Motor neuron (in vitro differentiated cells): ENCODE data around the gene ATP8A2. TPM values are rescaled to one million over a fixed set of nuclear protein-coding genes. Genes with fewer than 3 reads are reported as not detected.
A peak's percentile ranks its signal among the peaks of the same experiment; 100 is the strongest.

Experiments used
- ATAC-seq, 8 experiments: fragments of 200-7000 bp; cut with Tn5 transposase; replicated peaks in 6 of 8; 2 replicates each; pipeline ENCODE4 v1.8.0; 2021; ENCODE audit warnings: mild to moderate bottlenecking in 8 of 8, moderate library complexity in 8 of 8
- H3K27ac ChIP-seq, 2 donors: fragments of 250-450 bp; sonication (Bioruptor Pico); 2 replicates each; pipeline ENCODE4 v1.9.0; 2021; ENCODE audit warnings: antibody characterized with exemption in 2 of 2, mild to moderate bottlenecking in 2 of 2, moderate library complexity in 1 of 2
- H3K4me1 ChIP-seq, 2 donors: fragments of 250-450 bp; sonication (Bioruptor Pico); replicated peaks in 1 of 2; 2 replicates each; pipeline ENCODE4 v1.6.1; 2021; ENCODE audit warnings: antibody characterized with exemption in 2 of 2, mild to moderate bottlenecking in 2 of 2, moderate library complexity in 1 of 2
- H3K4me3 ChIP-seq, 5 donors: fragments of 250-450 bp; sonication (Bioruptor Pico); 2 replicates each; pipeline ENCODE4 v1.9.0; 2021; ENCODE audit warnings: antibody characterized with exemption in 5 of 5, mild to moderate bottlenecking in 5 of 5, moderate library complexity in 4 of 5
- WGBS, 10 experiments: fragments of 450-650 bp; shearing (Covaris generic); methylation state at CpG; one replicate each; pipeline ENCODE4 v1.0.0; 2022; 5-methylcytosine and 5-hydroxymethylcytosine counted together
- in situ Hi-C, 9 experiments: fragments of 400-800 bp; cut with MboI; loops; one replicate each; pipeline ENCODE4 v1.15.0; 2021; ENCODE audit warnings: low sequenced_read_pairs in 9 of 9, low pct_unique_long_range_greater_than_20kb in 2 of 9; ENCODE audit not compliant: unreplicated experiment in 9 of 9
- total RNA-seq, 8 experiments: library from RNA; unstranded; fragments of 300-600 nt; gene quantifications; 2 replicates each; pipeline versions ENCODE4 v1.2.3 to v1.2.4, GENCODE V29; 2022

Gene ATP8A2
- total RNA-seq, 8 experiments from 2014 or later, result 0.10 to 13.8 (median 6.7) TPM

DNA sequence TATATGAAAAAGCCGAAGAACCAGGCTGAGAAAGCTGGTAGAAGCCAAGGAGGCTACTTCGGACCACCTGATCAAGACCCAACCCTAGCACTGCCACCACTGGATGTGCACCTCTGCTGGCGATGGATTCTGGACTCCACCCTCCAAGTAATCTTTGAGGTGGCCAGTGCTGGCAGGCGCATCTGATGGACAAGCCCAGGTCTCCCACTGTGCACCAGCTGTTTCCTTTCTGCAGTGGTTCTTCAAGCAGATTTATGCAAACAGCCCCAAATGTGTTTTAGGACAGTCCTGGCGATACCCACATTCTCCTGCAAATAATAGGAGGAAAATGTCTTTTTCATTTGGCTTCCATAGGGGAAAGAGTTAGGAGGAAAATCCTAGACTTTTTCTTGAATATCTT is 507.7 kb downstream of the ATP8A2 start:
- Histone ChIP-seq H3K4me3 (no peak overlapping the region), H3K4me1 (no peaks in the 10 kb centered on the region), H3K27ac (no peak overlapping the region)
- 8 to 100% (median 80%) methylated on average over 1 to 5 of the region's 5 CpGs; no CpG with 5 or more reads in 1 of the 10 experiments for WGBS, 10 experiments
- in situ Hi-C loops, result no loop called here
- ATAC-seq, result no peak

DNA sequence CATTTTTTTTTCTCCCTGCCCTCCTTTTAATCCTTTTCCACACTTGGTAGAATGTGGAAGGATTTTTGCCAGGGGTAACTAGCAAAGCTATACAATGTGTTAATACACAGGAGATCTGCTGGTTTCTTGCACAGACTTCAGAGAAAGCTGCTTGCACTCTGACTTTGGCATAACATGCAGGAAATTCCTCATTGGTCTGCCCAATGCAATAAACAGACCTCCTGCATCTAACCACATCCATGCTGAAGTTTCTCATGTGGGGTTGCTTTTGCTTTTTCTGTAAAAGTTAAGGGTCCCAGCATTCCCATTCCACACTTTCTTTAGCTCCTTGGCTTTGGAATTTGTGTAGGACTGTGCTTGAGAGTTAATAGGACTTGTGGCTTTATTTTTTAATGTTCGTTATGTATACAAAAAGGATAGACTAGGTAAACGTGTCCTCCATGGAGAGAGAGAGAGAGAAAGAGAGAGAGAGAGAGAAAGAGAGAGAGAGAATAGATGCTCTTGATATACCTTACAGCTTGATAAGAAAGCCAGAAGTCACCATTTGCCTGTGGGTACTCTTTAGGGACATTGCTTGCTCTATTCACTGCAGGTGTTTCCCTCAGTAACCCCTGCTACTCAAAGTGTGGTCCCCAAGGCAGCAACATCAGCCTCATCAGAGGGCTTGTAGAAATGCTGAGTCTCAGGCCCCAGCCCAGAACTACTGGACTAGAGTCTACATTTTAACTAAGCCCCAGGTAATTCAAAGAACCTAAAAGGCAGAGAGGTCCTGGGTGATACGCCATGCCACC is 509.6 kb downstream of the ATP8A2 start:
- H3K27ac ChIP-seq, result no peak overlapping the region
- in situ Hi-C loops, result no loop called here
- H3K4me1 ChIP-seq, result no peaks in the 10 kb centered on the region
- no peak for ATAC-seq
- H3K4me3 ChIP-seq, result no peak overlapping the region
- 40 to 80% (median 72%) methylated on average over 1 to 3 of the region's 3 CpGs; no CpG with 5 or more reads in 3 of the 10 experiments for WGBS, 10 experiments

DNA sequence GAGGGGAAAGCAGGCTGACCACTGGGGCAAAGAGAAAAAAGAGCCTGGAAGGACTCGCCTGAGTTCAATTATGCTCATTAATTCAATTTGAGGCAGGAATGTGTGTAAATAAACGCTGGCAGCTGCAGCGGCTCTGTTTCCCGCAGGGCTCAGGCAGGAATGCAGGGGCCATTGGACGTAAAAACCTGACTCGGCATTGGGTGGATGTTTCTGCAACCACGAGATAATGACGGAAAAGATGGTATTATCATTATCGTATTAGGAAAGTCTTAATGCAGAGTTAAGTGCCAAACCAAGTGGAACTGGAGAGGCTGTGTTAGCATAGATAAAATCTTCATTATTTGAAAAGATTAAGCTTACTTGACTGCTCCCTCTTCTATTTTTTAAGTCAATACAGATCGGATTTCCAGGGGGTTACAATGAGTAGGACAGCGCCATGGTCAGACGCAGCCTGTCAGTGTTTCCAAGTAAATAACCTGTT is 510.2 kb downstream of the ATP8A2 start:
- WGBS, 10 experiments, result 0 to 45% (median 32%) methylated on average over 2 to 10 of the region's 12 CpGs
- Histone ChIP-seq H3K4me1 (no peaks in the 10 kb centered on the region), H3K4me3 (no peak overlapping the region)

DNA sequence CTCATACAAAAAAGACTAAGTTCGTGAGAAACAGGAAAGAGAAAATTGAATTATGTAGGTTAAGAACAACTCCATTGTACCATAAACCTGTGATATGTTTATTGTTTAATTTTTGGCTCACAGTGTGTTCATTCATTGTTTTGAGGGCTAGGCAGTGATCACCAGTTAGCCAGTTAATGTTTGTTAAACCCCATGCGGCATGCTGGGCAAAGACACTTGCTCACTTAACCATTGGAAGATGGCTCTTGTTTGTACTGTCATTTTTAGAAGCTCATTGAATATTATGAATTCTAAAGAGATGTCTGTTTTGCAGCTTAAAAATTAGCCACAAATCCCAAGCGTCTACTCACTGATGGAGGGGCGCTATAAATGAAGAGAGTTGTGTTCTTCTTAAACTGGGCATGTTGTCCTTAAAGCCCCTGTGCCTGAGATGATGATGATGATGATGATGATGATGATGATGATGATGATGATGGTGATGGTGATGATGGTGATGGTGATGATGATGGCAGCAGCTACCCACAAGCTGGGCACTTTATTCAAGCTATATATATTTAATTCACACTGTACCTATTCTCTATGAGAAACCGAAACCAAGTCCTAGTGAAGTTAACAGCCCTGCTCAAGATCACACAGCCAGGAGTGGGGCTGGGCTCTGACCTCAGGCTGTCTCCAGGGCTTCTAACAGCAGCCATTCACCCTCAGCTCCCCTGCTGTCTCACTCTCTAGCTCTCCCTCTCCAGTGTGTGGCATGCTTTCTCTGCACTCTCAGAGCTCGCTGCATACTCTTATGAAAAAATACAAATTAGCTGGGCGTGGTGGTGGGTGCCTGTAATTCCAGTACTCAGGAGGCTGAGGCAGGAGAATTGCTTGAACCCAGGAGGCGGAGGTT is 510.9 kb downstream of the ATP8A2 start:
- ATAC-seq, result peak in 4 of 8 experiments; percentile 39 to 57 (median 51)
- WGBS, 10 experiments, result 41 to 77% (median 65%) methylated on average over 1 to 7 of the region's 8 CpGs; no CpG with 5 or more reads in 1 of the 10 experiments
- Histone ChIP-seq H3K27ac (no peak overlapping the region), H3K4me1 (no peaks in the 10 kb centered on the region), H3K4me3 (no peak overlapping the region)
- in situ Hi-C loops, result no loop called here

More for the DNA sequence above, 510.2 kb downstream of the ATP8A2 start:
- peak; percentile 27 to 94 (median 52) for ATAC-seq
- H3K27ac ChIP-seq, result no peak overlapping the region
- in situ Hi-C loops, result no loop called here

DNA sequence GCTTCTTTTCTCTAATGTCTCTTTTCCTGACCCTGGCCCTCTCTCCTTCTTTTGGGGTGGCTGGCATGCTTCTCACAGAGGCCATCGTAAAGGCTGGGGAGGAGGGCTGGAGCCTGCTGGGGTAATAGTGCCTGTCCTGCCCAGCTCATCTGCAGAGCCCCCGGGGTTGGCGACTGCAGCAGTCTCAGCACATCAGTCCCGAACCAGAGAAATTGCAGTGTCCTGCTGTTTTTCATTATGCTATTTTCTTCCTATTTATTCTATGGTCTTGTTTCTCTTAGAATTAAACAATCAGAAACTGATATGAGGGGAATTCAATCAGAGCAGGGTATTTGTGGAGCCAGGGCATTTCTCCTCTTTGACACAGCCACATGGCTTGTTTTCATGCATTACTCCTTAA is 513.6 kb downstream of the ATP8A2 start:
- no peak overlapping the region for H3K27ac ChIP-seq
- 40 to 100% (median 76%) methylated on average over 1 to 4 of the region's 4 CpGs; no CpG with 5 or more reads in 1 of the 10 experiments for WGBS, 10 experiments
- no peak for ATAC-seq
- H3K4me1 ChIP-seq, result no peaks in the 10 kb centered on the region
- in situ Hi-C loops, result no loop called here
- H3K4me3 ChIP-seq, result no peak overlapping the region

DNA sequence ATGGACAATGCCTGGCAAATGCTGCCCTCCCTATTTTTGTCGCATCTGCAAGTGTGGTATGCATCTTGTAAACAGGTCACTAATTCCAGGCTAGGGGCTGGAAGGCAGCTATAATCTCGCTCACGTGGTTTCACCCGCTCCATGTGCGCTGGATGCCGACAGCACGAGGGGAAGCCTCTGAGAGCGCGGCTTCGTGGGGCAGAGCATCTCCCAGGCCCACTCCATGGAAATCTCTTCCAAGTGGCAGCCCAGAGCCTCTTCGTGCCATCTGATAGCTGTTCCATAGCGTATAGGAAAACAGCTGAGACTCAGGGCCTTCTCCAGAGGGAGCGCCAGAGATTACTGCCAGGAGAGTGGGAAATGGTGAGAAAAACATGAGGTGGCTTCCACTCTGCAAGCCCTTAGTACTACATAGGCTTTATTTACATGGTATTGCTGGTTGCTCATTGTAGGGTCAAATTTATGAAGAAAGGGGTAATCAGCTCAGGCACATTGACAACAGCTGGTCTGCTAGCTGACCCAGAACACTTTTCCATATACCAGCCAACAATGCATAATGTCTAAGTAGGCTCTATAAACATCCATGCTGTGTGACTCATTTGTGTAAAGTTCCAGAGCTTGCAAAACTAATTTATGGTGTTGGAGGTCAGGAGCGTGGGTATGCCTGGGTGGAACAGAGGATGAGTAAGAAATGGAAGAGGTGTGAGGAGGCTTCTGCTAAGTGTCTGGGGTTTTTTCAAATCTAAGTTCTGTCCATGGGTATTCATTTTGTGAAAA is 514.9 kb downstream of the ATP8A2 start:
- peak in 4 of 8 experiments; percentile 23 to 93 (median 82) for ATAC-seq
- H3K27ac ChIP-seq, result no peak overlapping the region
- H3K4me3 ChIP-seq, result no peak overlapping the region
- 8 to 100% (median 85%) methylated on average over 1 to 13 of the region's 14 CpGs; no CpG with 5 or more reads in 3 of the 10 experiments for WGBS, 10 experiments
- in situ Hi-C loops, result no loop called here
- no peaks in the 10 kb centered on the region for H3K4me1 ChIP-seq

DNA sequence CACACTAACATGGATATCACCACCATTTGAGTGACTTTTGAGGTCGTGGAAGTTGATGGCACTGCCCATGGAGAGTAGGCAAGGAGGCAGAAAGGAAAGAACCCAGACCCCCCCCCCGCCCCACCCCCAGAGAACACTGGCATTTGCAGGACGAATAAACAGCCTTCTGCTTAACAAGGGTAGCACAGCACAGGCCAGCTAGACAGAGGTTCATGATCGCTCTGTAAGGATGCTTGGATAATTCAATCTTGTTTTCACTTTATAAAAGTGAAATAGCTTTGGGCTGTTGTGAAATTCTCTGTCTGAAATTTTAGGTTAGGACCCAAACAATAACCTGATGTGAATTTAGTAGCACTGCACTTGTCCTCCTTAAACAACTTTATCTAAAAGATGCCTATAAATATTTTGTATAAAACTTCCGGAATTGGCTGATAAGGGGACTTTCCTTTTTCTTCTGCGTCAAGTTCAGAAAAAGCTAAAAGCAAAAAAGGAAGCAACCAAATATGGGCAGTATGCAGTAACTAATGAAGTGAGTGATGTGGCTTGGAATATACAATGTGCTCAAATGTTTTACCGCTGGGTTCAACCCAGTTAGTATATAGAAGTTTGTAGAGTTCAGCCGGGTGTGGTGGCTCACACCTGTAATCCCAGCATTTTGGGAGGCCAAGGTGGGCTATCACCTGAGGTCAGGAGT is 516.3 kb downstream of the ATP8A2 start:
- Histone ChIP-seq H3K4me3 (no peak overlapping the region), H3K4me1 (no peaks in the 10 kb centered on the region), H3K27ac (no peak overlapping the region)
- in situ Hi-C loops, result no loop called here
- WGBS, 10 experiments, result 19 to 100% (median 75%) methylated on average over 1 to 8 of the region's 8 CpGs
- no peak for ATAC-seq

DNA sequence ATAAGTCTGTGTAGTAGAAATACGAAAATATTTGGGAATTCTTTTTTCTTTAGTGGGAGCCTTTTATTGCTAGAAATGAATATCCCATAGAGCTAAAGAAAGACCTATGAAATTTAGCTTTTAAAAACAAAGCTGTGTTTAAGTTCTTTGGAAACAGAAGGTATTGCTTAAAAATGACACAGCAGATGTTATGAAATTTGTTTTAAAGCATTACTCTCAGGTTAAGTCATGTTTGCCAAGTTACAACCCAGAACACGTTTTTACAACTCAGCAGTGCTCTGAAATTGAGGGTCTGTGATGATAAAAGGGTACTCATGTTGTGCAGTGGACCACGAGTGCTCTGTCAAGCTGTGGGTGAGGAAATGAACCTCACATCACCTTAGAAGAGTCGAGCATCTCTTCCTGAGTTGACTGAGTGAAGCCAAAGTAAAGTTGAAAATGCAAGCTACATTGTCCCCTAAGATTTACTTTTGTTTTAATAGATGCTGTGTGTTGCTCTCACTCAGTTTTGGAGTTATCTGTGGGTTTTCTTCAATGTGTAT is 519.0 kb downstream of the ATP8A2 start:
- H3K27ac ChIP-seq, result no peak overlapping the region
- H3K4me3 ChIP-seq, result no peak overlapping the region
- no peak for ATAC-seq
- no peaks in the 10 kb centered on the region for H3K4me1 ChIP-seq
- in situ Hi-C loops, result no loop called here
- 8 to 74% (median 39%) methylated on average over 2 to 4 of the region's 4 CpGs; no CpG with 5 or more reads in 1 of the 10 experiments for whole genome bisulfite sequencing, 10 experiments

DNA sequence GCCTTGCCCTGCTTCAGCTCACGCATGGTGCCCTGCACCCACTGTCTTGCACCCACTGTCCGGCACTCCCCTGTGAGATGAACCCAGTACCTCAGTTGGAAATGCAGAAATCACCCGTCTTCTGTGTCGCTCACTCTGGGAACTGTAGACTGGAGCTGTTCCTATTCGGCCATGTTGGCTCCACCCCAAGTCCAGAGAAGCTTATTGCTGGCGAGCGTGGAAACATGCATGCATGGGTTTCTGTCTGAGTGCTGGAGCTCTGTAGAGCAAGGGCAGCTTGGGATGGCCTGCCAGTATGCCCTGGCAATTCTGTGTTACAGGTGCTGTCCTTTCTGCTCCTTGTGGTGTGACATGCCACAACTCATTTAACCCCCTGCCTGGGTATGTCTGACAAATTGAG is 527.2 kb downstream of the ATP8A2 start:
- no peak overlapping the region for H3K27ac ChIP-seq
- H3K4me1 ChIP-seq, result no peaks in the 10 kb centered on the region
- no peak for ATAC-seq
- H3K4me3 ChIP-seq, result no peak overlapping the region
- 100% methylated on average over 1 of the region's 7 CpGs; no CpG with 5 or more reads in 7 of the 10 experiments for WGBS, 10 experiments
- in situ Hi-C loops, result no loop called here

DNA sequence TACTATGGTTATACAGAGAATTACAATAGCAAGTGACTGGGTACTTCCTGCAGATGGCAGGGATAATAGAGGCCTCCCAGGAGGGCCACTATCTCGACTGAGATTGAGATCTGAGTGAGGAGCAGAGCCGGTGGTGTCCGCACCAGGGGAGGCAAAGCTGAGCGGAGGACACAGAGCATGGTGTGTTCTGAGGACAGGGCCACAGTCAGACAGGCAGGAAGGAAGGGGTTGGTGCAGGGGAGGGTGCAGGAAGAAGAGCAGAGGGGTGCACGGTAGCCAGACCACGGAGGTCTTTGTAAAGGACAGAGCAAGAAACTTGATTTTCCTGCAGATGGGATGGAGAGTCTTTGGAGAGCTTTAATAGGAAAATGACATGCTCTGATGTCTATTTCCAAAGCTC is 527.7 kb downstream of the ATP8A2 start:
- ATAC-seq, result no peak
- in situ Hi-C loops, result no loop called here
- H3K4me1 ChIP-seq, result no peaks in the 10 kb centered on the region
- 52 to 100% (median 81%) methylated on average over 1 to 5 of the region's 6 CpGs; no CpG with 5 or more reads in 6 of the 10 experiments for WGBS, 10 experiments
- no peak overlapping the region for H3K4me3 ChIP-seq
- no peak overlapping the region for H3K27ac ChIP-seq

DNA sequence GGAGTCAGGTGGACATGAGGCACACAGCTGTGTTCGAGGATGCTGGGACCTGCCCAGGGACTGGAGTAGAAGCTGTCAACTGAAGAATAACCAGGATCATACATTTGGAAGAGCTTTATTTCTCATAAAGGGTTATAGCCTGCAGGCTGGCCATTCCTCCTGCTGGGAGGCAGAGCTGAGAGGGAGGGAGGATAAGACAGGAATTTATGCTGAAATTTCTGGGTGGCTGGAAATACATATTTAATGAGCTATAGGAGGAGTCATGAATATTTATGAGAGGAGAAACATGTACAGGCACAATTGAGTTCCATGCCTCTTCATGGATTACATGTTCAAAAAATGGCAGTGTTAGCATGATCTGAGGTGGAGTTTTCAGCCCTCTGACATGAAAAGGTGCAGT is 528.2 kb downstream of the ATP8A2 start:
- no peak overlapping the region for H3K4me3 ChIP-seq
- peak in 3 of 8 experiments; percentile 42 to 94 (median 65) for ATAC-seq
- in situ Hi-C loops, result no loop called here
- no peaks in the 10 kb centered on the region for H3K4me1 ChIP-seq
- H3K27ac ChIP-seq, result no peak overlapping the region
- WGBS, 10 experiments, result 0 to 67% (median 38%) methylated on average over 1 of the region's 1 CpG; no CpG with 5 or more reads in 4 of the 10 experiments
